GM03348 (cell line): ENCODE results near the gene WSB1.
"Not testable (repeated sequence)": the region's sequence is repeated elsewhere in the genome, so short reads cannot be mapped to it uniquely, and the experiment has no call there.

Experiments used
- DNase-seq: peaks from one replicate; pipeline ENCODE4 v3.0.0; 2012; ENCODE audit warnings: low spot score

WSB1 gene

GRCh38 chr17:27293898-27294688 lies at the start of gene WSB1:
WSB1 (plus strand) TSS chr17:27294114; CDS start chr17:27294396, 282 bp downstream.
- DNase-seq: peak; percentile 99

GRCh38 chr17:27244491-27245223 lies 49.3 kb upstream of the WSB1 start:
- peak; percentile 91 for DNase-seq

- DNase-seq: peak; percentile 92
Observed at GRCh38 chr17:27245230-27245696, 48.7 kb upstream of the WSB1 start.

GRCh38 chr17:27246537-27246936 lies 47.4 kb upstream of the WSB1 start:
- no peak for DNase-seq

- DNase-seq: no peak
Observed at GRCh38 chr17:27247071-27247957, 46.6 kb upstream of the WSB1 start.

- DNase-seq: no peak
Observed at GRCh38 chr17:27247958-27248342, 46.0 kb upstream of the WSB1 start.

GRCh38 chr17:27250791-27251190 lies 43.1 kb upstream of the WSB1 start:
- not testable (repeated sequence) for DNase-seq

GRCh38 chr17:27254802-27255201 lies 39.1 kb upstream of the WSB1 start:
- DNase-seq: not testable (repeated sequence)

GRCh38 chr17:27256225-27257030 lies 37.5 kb upstream of the WSB1 start:
- peak; percentile 64 for DNase-seq

GRCh38 chr17:27257031-27257357 lies 36.9 kb upstream of the WSB1 start:
- no peak for DNase-seq

GRCh38 chr17:27259356-27259755 lies 34.6 kb upstream of the WSB1 start:
- no peak for DNase-seq

GRCh38 chr17:27263386-27263785 lies 30.5 kb upstream of the WSB1 start:
- DNase-seq: no peak

GRCh38 chr17:27264068-27264812 lies 29.7 kb upstream of the WSB1 start:
- DNase-seq: no peak

- DNase-seq: no peak
Observed at GRCh38 chr17:27265333-27265732, 28.6 kb upstream of the WSB1 start.

- DNase-seq: no peak
Observed at GRCh38 chr17:27266228-27266627, 27.7 kb upstream of the WSB1 start.

- no peak for DNase-seq
Observed at GRCh38 chr17:27268394-27269085, 25.4 kb upstream of the WSB1 start.

GRCh38 chr17:27269201-27269600 lies 24.7 kb upstream of the WSB1 start:
- no peak for DNase-seq

- no peak for DNase-seq
Observed at GRCh38 chr17:27269974-27270373, 23.9 kb upstream of the WSB1 start.

- no peak for DNase-seq
Observed at GRCh38 chr17:27276653-27277156, 17.2 kb upstream of the WSB1 start.

- not testable (repeated sequence) for DNase-seq
Observed at GRCh38 chr17:27279132-27279531, 14.8 kb upstream of the WSB1 start.
